K562 (cell line): ENCODE data around the gene DCAF17. TPM values are rescaled to one million over a fixed set of nuclear protein-coding genes. Genes with fewer than 3 reads are reported as not detected.
A peak's percentile ranks its signal among the peaks of the same experiment; 100 is the strongest.

Source experiments
- ATF1 ChIP-seq, 2 experiments: fragments of 450-650 bp in 1 of 2; IDR thresholded peaks; 2 replicates each; pipeline ENCODE4 v1.6.1; 2016; ENCODE audit warnings: missing compliant biosample characterization in 1 of 2, missing genetic modification characterization in 1 of 2
- CSDE1 ChIP-seq, 2 experiments: fragments of 450-650 bp; IDR thresholded peaks; 2 replicates each; pipeline ENCODE4 v1.6.1; 2016; ENCODE audit warnings: mild to moderate bottlenecking in 1 of 2
- ERF ChIP-seq: fragments of 450-650 bp; formaldehyde crosslinking; IDR thresholded peaks from 2 replicates; pipeline ENCODE4 v1.4.0; 2020; ENCODE audit warnings: mild to moderate bottlenecking, mixed read lengths
- FOXK2 ChIP-seq, 2 experiments: fragments of 450-650 bp; IDR thresholded peaks in 1 of 2; conservative IDR thresholded peaks in 1 of 2; 2 replicates each; pipeline ENCODE4 v1.6.1; 2016; ENCODE audit warnings: low read depth in 2 of 2, mild to moderate bottlenecking in 1 of 2
- HINFP ChIP-seq: fragments of 450-650 bp; conservative IDR thresholded peaks from 2 replicates; pipeline ENCODE4 v1.6.1; 2016; ENCODE audit warnings: missing genetic modification characterization, low read depth, mild to moderate bottlenecking, control low read depth, missing compliant biosample characterization
- HNRNPH1 ChIP-seq: fragments of 200-400 bp; formaldehyde crosslinking; optimal IDR thresholded peaks from 2 replicates; pipeline ENCODE3; 2017; ENCODE audit warnings: low read depth, mild to moderate bottlenecking, low read length, moderate library complexity
- HOXB6 ChIP-seq: fragments of 250-450 bp; sonication (Bioruptor Pico); IDR thresholded peaks from 2 replicates; pipeline ENCODE4 v1.5.1; 2022; ENCODE audit warnings: mild to moderate bottlenecking, borderline replicate concordance
- KLF16 ChIP-seq: IDR thresholded peaks from 2 replicates; pipeline ENCODE4 v1.6.1; 2016; ENCODE audit warnings: antibody characterized with exemption
- LEF1 ChIP-seq: fragments of 450-650 bp; IDR thresholded peaks from 2 replicates; pipeline ENCODE4 v1.6.1; 2016; ENCODE audit warnings: mild to moderate bottlenecking
- MECOM ChIP-seq: fragments of 250-450 bp; sonication (Bioruptor Pico); IDR thresholded peaks from 2 replicates; pipeline ENCODE4 v1.8.0; 2022; ENCODE audit warnings: inconsistent platforms
- MXI1 ChIP-seq: IDR thresholded peaks from 2 replicates; pipeline ENCODE4 v1.6.1; 2011; ENCODE audit warnings: low read depth, mild to moderate bottlenecking, improper control_type of control experiment, low read length
- PCBP1 ChIP-seq: fragments of 200-400 bp; formaldehyde crosslinking; IDR thresholded peaks from 2 replicates; pipeline ENCODE4 v1.6.1; 2018; ENCODE audit warnings: mild to moderate bottlenecking, low read depth, low read length; ENCODE audit not compliant: poor library complexity, severe bottlenecking
- PKNOX1 ChIP-seq: fragments of 450-650 bp; IDR thresholded peaks from 2 replicates; pipeline ENCODE4 v1.6.1; 2016
- POLR3G ChIP-seq: IDR thresholded peaks from 2 replicates; pipeline ENCODE4 v1.6.1; 2011; ENCODE audit not compliant: insufficient read length, insufficient replicate concordance; ENCODE audit errors: extremely low read depth
- PTBP1 ChIP-seq: fragments of 200-400 bp; formaldehyde crosslinking; IDR thresholded peaks from 2 replicates; pipeline ENCODE4 v1.6.1; 2017; ENCODE audit warnings: low read depth, low read length
- RBM14 ChIP-seq: fragments of 200-400 bp; formaldehyde crosslinking; IDR thresholded peaks from 2 replicates; pipeline ENCODE4 v1.6.1; 2018; ENCODE audit warnings: low read depth, mild to moderate bottlenecking, low read length, moderate library complexity, borderline replicate concordance; ENCODE audit not compliant: insufficient read depth
- RBM22 ChIP-seq: fragments of 200-400 bp; formaldehyde crosslinking; IDR thresholded peaks from 2 replicates; pipeline ENCODE4 v1.6.1; 2018; ENCODE audit warnings: low read length, low read depth; ENCODE audit not compliant: poor library complexity, severe bottlenecking
- SMAD1 ChIP-seq: fragments of 150-350 bp; IDR thresholded peaks from 2 replicates; pipeline ENCODE4 v1.6.1; 2014; ENCODE audit warnings: low read length, low read depth; ENCODE audit not compliant: partially characterized antibody
- ZNF140 ChIP-seq: fragments of 250-450 bp; sonication (Bioruptor Pico); IDR thresholded peaks from 2 replicates; pipeline ENCODE4 v1.8.0; 2021; ENCODE audit warnings: moderate library complexity, mild to moderate bottlenecking, inconsistent platforms
- ZNF174 ChIP-seq: fragments of 250-450 bp; sonication (Bioruptor Pico); IDR thresholded peaks from 2 replicates; pipeline ENCODE4 v1.4.0; 2020; ENCODE audit warnings: mild to moderate bottlenecking
- ZNF354B ChIP-seq: fragments of 250-450 bp; sonication (Bioruptor Pico); IDR thresholded peaks from 2 replicates; pipeline ENCODE4 v1.4.0; 2020
- polyA plus RNA-seq, 8 experiments: library from polyadenylated mRNA; depleted of rRNA in 4 of 8; stranded (reverse) in 5 of 8; unstranded in 3 of 8; fragments of >200 nt; fragmentation: Nextera tagmentation in 2 of 8; fragmentation: Illumina TruSeq in 1 of 8; extraction: Ambion mirVana in 2 of 8; extraction: Trizol in 1 of 8; gene quantifications; 2 replicates each; pipeline versions ENCODE4 v1.2.1 to v1.2.3, GENCODE V29; 2011 to 2014; ENCODE audit warnings: inconsistent platforms in 1 of 8, missing spikeins in 1 of 8
- total RNA-seq, 7 experiments: library from RNA; depleted of rRNA in 6 of 7; stranded (reverse); fragments of >200 nt in 6 of 7; fragmentation: Illumina TruSeq in 2 of 7; extraction: Trizol in 2 of 7; gene quantifications; 2 replicates each; pipeline versions ENCODE4 v1.2.1 to v1.2.3, GENCODE V29; 2011 to 2021; ENCODE audit warnings: low replicate concordance in 1 of 7
- TF ChIP-seq, protein P1 (sequence below): fragments of 450-650 bp; conservative IDR thresholded peaks from 2 replicates; pipeline ENCODE4 v1.6.1; 2016; ENCODE audit warnings: missing genetic modification characterization, low read depth, mild to moderate bottlenecking, missing compliant biosample characterization, moderate library complexity
- TF ChIP-seq, protein P2 (sequence below): fragments of 450-650 bp; IDR thresholded peaks from 2 replicates; pipeline ENCODE4 v1.6.1; 2016; ENCODE audit warnings: mild to moderate bottlenecking

The DCAF17 gene
- total and polyA plus RNA-seq, 9 of the 15 experiments (the other 6 are each of a cell fraction or from before 2014, with no cell fraction given): 10.0 to 38.5 (median 27.1) TPM

GRCh38 chr2:171433763-171434012 is 338 bp upstream of the DCAF17 start, which contains the start of gene METTL8 (continued):
- TF ChIP-seq HINFP (tag) (0 out of 2 replicates have a peak, but pooled peaks have one; percentile 14), SMAD1 (peak; percentile 51), POLR3G (no peak), PCBP1 (no peak), RBM22 (peak; percentile 20), RBM14 (no peak), PTBP1 (no peak), ZNF140 (CRISPR knock-in tag) (no peak), FOXK2 (conservative IDR thresholded peaks at IDR 0.05 in 1 of 2, IDR thresholded peaks at IDR 0.05 in 1 of 2; ENCODE audit: low read depth in 2 of 2) (peak; percentile 17 to 65; a peak in 3 of 4 replicates), LEF1 (0 out of 2 replicates have a peak, but pooled peaks have one; percentile 45), HNRNPH1 (no peak), ATF1 (CRISPR knock-in tag; IDR thresholded peaks at IDR 0.05) (no peak), ATF1 (tag; IDR thresholded peaks at IDR 0.05) (no peak), HOXB6 (no peak), CSDE1 (IDR thresholded peaks at IDR 0.05) (no peak), KLF16 (no peak), MECOM (no peak), ERF (CRISPR knock-in tag) (no peak), MXI1 (no peak), ZNF354B (CRISPR knock-in tag) (no peak), ZNF174 (CRISPR knock-in tag) (no peak), PKNOX1 (no peak)
- TF ChIP-seq, protein P1, sequence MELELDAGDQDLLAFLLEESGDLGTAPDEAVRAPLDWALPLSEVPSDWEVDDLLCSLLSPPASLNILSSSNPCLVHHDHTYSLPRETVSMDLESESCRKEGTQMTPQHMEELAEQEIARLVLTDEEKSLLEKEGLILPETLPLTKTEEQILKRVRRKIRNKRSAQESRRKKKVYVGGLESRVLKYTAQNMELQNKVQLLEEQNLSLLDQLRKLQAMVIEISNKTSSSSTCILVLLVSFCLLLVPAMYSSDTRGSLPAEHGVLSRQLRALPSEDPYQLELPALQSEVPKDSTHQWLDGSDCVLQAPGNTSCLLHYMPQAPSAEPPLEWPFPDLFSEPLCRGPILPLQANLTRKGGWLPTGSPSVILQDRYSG (tag): no peak
- TF ChIP-seq, protein P2, sequence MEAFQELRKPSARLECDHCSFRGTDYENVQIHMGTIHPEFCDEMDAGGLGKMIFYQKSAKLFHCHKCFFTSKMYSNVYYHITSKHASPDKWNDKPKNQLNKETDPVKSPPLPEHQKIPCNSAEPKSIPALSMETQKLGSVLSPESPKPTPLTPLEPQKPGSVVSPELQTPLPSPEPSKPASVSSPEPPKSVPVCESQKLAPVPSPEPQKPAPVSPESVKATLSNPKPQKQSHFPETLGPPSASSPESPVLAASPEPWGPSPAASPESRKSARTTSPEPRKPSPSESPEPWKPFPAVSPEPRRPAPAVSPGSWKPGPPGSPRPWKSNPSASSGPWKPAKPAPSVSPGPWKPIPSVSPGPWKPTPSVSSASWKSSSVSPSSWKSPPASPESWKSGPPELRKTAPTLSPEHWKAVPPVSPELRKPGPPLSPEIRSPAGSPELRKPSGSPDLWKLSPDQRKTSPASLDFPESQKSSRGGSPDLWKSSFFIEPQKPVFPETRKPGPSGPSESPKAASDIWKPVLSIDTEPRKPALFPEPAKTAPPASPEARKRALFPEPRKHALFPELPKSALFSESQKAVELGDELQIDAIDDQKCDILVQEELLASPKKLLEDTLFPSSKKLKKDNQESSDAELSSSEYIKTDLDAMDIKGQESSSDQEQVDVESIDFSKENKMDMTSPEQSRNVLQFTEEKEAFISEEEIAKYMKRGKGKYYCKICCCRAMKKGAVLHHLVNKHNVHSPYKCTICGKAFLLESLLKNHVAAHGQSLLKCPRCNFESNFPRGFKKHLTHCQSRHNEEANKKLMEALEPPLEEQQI: peak; percentile 99
